ENCODE measurements around the gene ABHD3.

GRCh38 chr18:21739604-21740537 lies 35.3 kb upstream of the ABHD3 start:
- TF ChIP-seq CTCF (IDR thresholded peaks at IDR 0.05; ENCODE audit: control extremely low read depth in 1 of 3, insufficient read depth in 1 of 3, low read depth in 1 of 3, low read length in 3 of 3) (no peak), PHF8 (conservative IDR thresholded peaks at IDR 0.05; ENCODE audit: low read depth, low read length) (no peak), KDM1A (IDR thresholded peaks at IDR 0.05; ENCODE audit: borderline replicate concordance, low read length) (no peak)

Measured in H1 (cell line).